NCI-H345 treated with DMSO at 0.1 percent for 48 hours (cell line): ENCODE measurements around the gene NOCT.
"Not testable (repeated sequence)": the region's sequence is repeated elsewhere in the genome, so short reads cannot be mapped to it uniquely, and the experiment has no call there.

ENCODE experiments used
- DNase-seq: peaks from one replicate; lab custom pipeline; 2025; ENCODE audit not compliant: unreplicated experiment; lab: John Stamatoyannopoulos, UW

The NOCT gene

DNA sequence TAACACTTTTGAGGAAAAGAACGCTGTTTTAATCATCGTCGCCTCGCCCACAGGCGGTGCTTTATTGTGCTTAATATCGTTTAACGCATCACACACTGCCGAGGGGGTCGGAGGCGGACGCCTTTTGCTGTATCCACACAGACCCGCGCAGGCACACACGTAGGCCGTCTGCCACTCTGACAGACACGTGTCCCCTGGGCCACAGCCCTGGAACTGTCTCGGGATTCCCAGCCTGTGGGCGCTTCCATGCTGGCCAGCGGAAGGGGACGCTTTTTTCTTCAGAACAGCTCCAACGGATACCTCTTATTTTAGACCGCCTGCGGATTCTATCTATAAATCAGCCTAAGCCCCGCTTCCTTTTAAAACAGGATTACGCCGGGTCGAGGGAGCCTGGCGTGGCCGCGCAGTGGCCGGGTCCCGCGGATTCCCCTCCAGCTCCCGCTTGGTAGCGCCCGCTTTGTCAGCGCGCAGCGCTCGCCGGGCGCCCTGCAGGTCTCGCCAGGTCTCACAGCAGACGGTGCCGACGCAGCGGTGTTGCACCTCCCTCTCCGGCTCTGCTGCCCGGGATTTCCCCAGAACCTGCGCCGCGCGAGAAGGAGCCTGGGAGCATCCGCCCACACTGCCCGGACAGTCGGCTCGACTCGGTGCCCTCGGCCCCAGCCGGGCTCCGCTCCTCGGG lies at the start of gene NOCT:
Gene NOCT, plus strand, starts transcription at position 513 of the 679 bp plus-strand sequence. CDS start 201 bp downstream, outside the sequence.
- peak; percentile 58 for DNase-seq

DNA sequence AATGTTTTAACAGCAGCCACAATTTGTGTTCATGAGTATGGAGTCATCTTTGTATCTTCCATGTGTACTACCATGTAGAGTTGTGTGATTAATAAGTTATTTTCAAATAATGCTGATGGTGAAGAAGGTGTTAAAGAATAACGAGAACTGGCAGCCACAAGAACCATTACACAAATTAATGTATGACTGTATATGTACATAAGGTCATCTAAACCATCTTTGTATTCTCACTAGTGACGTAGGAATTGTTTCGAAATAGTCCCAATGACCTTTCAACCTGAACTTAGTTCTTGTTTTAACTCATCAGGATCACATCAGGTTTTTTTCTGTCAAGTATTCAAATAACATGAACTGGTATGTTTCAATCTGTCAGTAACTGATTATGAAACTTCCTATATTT lies 48.3 kb upstream of the NOCT start:
- DNase-seq: no peak

DNA sequence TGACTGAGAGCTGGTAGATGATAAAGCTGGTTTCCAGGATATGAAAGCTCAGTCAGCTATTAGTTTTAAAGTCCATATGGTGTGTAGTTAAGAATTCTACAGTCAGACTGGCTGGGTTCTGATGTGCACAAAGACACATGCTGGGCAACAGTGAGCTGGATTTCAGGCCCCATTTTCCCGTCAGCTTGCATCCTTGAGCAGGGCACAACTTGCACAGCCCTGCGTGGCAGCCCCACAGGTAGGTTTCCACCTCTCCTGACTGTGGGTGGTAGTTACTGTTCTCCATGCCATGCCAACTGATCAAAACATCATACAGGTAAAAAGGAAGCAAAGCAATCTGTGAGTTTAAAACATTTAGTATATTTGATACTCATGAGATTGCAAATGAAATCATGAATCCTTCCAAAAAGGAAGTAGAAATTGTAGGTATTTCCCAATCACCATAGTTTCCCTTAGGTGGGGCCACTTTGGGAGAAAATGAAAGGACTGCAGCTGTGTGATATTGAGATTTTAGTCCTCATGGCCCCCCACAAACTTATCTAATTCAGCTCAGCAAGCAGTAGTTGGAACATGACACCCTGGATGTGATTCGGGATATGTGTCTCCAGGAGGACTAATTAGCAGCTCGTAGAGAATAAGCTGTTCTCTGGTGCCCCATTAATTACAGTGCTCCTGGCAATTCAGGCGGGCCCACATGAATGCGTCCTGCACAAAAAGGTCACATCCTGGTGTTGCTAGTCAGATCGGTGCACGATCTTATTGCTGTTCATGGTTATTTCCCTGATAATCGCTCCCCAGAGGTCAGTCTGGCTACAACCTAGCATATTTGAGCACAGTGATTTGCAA lies 42.4 kb upstream of the NOCT start:
- no peak for DNase-seq

GRCh38 chr4:138975225-138975624 lies 40.4 kb upstream of the NOCT start:
- DNase-seq: no peak

- no peak for DNase-seq
Measured at GRCh38 chr4:138976526-138976925, 39.1 kb upstream of the NOCT start.

DNA sequence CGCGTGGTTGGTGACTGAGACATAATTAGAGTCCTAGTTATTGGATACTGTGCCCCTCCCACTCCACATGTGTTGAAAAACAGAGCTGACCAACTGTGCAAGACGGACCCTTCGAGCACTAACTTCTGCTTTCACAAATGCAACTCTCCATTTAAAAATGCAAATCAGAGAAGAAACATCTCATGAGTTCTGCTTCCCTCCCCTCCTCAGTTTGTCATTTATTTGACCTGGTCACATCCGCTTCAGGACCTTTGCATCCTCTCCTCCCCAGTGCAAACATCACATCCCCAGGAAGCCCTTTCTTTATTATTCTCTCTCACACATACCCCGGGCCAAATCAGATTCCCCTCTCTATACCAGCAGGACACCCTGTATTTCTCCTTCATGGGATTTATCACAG lies 38.1 kb upstream of the NOCT start:
- no peak for DNase-seq

DNA sequence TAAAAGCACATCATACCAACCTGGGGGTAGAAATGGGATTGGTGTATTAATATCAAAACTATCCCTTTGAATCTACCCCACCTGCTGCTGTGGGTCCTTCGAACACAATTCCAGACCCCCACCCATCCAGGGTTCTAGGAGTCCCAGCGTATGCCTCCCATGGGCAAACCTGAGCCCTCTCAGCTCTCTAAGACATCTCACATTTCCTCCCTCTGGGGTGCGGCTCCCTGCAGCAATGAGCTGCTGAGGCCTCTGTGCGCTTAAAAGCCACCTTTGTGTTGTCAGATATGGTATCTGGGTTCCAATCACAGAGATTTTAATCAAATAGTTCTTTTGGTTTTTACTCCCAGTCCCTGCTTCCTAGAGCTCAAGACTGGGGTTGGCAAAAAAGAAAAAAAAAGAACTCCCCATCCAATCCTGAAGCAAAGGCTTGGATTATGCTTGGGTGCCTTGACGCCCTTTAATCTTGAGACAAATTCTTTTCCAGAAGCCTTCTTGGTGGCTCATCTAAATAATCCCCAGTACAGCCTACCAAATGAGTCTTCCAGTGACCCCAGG lies 37.5 kb upstream of the NOCT start:
- no peak for DNase-seq

DNA sequence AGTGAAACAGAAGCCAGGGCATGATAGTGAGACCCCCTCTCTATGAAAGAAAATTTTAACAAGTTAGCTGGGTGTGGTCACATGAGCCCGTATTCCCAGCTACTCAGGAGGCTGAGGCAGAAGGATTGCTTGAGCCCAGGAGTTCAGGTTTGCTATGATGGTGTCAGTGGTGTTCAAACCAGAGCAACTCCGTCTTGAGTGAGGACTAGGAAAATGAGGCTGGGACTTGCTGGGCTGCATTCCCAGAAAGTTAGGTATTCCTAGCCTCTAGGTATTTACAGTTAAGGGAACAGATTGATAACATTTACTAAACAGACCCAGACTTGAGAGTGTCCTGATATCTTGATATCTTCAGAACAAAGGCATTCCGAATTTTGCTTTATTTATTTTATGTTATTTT lies 37.0 kb upstream of the NOCT start:
- DNase-seq: no peak

- no peak for DNase-seq
Measured at GRCh38 chr4:138979742-138980141, 35.8 kb upstream of the NOCT start.

DNA sequence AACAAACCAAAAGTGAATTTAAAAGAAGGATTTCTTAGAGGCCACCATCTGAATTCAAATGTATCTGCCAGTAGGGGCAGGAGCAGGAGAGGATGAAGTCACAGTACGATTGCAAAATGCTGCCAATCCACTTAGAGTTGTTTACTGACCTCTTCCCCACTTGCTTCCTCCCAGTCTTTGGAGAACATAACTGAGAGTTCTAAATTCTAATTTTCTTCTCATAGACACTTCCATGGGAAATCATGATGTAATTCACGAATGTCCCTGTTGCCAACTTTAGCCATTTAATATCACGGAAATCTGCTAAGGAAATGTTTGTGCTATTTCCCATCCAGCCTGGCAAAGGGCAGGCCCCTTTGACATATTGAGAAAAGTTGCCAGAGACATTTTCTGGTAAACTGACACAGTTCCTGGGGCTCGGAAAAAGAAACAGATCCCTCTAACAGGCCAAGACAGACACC lies 33.6 kb upstream of the NOCT start:
- DNase-seq: no peak

GRCh38 chr4:138982754-138983153 lies 32.8 kb upstream of the NOCT start:
- DNase-seq: no peak

DNA sequence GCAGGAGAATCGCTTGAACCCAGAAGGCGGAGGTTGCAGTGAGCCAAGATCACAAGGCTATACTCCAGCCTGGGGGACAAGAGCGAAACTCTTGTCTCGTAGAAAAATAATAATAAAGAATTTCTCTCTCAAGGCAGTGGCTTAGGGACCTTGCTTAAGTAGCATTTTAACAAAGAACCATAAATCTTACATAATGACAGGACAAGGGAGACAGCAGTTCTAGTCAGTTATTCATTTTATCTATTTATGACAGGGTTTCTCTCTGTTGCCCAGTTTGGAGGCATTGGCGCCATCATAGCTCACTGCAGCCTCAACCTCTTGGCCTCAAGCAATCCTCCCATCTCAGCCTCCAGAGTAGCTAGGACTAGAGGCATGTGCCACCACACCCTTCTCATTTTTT lies 31.9 kb upstream of the NOCT start:
- DNase-seq: no peak

DNA sequence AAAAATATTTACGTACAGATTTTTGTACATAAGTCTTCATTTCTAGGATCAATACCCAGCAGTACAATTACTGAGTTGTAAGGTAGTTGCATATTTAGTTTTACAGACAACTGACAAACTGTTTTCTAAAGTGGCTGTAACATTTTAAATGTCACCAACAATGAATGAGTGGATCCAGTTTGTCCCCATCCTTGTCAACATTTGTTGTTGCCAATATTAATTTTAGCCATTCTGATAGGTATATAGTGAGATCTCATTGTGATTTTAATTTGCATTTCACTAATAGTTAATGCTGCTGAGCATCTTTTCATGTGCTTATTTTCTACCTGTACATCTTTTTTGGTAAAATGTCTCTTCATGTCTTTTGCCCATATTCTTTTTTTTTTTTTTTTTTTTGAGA lies 30.9 kb upstream of the NOCT start:
- no peak for DNase-seq

GRCh38 chr4:138992676-138993075 lies 22.9 kb upstream of the NOCT start:
- DNase-seq: no peak

DNA sequence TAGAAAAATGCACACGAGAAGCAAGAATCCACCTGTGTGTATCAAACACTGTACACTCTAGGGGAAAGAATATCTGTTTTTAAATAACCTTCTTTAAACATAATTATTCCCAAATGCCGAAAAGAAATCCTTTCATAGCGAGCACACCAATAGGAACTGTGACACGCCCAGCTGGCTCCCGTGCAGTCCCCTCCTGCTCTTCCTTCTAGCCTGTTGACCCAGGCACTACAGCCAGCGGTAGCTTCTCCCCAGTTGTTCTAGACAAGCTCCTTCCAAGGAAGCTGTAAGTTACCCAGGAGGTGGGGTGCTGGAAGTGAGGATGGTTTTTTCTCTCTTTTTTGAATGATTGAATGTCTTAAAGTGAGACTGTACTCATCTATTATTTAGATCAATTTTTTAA lies 19.5 kb upstream of the NOCT start:
- no peak for DNase-seq

DNA sequence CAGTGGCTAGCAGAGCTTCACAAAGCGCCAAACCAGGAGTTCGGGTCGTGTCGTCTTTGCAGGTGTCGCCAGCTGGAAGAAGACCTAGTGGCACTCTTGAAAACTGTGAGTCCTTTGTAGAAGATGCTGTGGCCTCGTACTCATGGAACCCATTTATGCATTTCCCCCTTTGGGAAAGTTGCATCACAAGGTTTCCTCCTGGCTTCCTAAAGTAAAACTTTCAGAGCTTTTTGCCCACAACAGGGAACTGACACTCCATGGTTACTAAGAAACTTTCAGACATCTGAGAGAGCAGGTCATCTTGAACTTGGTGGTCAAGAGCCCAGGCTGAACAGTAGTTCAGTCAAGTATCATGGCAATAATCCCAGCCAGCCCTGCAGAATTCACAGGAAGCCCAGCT lies 15.9 kb upstream of the NOCT start:
- no peak for DNase-seq

- DNase-seq: not testable (repeated sequence)
Measured at GRCh38 chr4:139000134-139000533, 15.4 kb upstream of the NOCT start.

GRCh38 chr4:139001430-139001829 lies 14.2 kb upstream of the NOCT start:
- not testable (repeated sequence) for DNase-seq

DNA sequence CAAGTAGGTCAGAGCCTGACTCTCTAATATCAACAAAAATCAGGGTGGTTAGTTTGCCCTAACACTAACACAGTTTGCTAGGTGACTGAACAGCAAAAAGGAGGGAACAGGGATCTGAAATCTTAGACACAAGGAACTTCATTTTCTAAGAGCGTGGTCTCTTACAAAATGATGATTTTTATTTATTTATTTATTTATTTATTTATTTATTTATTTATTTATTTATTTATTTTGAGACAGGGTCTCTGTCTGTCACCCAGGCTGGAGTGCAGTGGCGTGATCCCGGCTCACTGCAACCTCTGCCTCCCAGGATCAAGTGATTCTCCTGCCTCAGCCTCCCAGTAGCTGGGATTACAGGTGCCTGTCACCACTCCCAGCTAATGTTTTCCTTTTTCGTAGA lies 11.9 kb upstream of the NOCT start:
- DNase-seq: not testable (repeated sequence)

- no peak for DNase-seq
Measured at GRCh38 chr4:139005774-139006173, 9.8 kb upstream of the NOCT start.

DNA sequence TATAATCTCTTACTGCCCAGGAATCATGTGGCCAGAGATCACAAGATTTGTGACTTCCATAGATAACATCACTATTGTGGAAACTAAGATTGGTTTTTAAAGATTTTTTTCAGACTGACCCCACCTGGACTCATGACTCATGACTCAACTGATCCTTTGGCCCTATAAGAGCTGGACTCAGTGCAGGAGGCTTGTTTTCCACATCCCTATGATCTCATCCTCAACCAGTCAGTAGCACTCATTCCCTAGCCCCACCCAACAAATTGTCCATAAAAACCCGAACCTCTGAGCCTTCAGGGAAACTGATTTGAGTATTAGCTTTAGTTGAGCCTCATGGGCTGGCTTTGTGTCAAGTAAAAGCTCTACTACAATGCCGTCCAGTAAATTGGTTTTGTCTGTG lies 7.9 kb upstream of the NOCT start:
- DNase-seq: no peak

- DNase-seq: not testable (repeated sequence)
Measured at GRCh38 chr4:139008278-139008677, 7.3 kb upstream of the NOCT start.
